CD4-positive, alpha-beta T cell treated with Interleukin-15 for 1 hour (primary cell): ENCODE data around the gene LRRC38.
"Not testable (repeated sequence)": the region's sequence is repeated elsewhere in the genome, so short reads cannot be mapped to it uniquely, and the experiment has no call there.

ENCODE experiments used
- DNase-seq: peaks from one replicate; pipeline ENCODE4 v3.0.0-alpha.2; 2020

The LRRC38 gene

GRCh38 chr1:13456904-13457532, 56.8 kb downstream of the LRRC38 start:
- DNase-seq: no peak

- DNase-seq: no peak
These were observed 62.3 kb downstream of the LRRC38 start for GRCh38 chr1:13451399-13451965.

- DNase-seq: no peak
These were observed 63.6 kb downstream of the LRRC38 start for GRCh38 chr1:13450204-13450603.

GRCh38 chr1:13443335-13443979, 70.3 kb downstream of the LRRC38 start:
- DNase-seq: no peak

GRCh38 chr1:13439104-13439783, 74.6 kb downstream of the LRRC38 start:
- not testable (repeated sequence) for DNase-seq

GRCh38 chr1:13435458-13435857, 78.3 kb downstream of the LRRC38 start:
- no peak for DNase-seq

- DNase-seq: not testable (repeated sequence)
These were observed 80.0 kb downstream of the LRRC38 start for GRCh38 chr1:13433694-13434358.

GRCh38 chr1:13432251-13432650, 81.6 kb downstream of the LRRC38 start:
- no peak for DNase-seq

- DNase-seq: no peak
These were observed 83.3 kb downstream of the LRRC38 start for GRCh38 chr1:13430495-13430894.
